Stimulated activated CD4-positive, alpha-beta T cell treated with anti-CD3 and anti-CD28 coated beads, Interleukin-2, amount 100 ng/mL, for 4 hours (primary cell): Measurements from ENCODE around the gene TSPAN31.

Source experiments
- DNase-seq: peaks from one replicate; pipeline ENCODE4 v3.0.0-alpha.2; 2020; ENCODE audit warnings: low read depth

The TSPAN31 gene

DNA sequence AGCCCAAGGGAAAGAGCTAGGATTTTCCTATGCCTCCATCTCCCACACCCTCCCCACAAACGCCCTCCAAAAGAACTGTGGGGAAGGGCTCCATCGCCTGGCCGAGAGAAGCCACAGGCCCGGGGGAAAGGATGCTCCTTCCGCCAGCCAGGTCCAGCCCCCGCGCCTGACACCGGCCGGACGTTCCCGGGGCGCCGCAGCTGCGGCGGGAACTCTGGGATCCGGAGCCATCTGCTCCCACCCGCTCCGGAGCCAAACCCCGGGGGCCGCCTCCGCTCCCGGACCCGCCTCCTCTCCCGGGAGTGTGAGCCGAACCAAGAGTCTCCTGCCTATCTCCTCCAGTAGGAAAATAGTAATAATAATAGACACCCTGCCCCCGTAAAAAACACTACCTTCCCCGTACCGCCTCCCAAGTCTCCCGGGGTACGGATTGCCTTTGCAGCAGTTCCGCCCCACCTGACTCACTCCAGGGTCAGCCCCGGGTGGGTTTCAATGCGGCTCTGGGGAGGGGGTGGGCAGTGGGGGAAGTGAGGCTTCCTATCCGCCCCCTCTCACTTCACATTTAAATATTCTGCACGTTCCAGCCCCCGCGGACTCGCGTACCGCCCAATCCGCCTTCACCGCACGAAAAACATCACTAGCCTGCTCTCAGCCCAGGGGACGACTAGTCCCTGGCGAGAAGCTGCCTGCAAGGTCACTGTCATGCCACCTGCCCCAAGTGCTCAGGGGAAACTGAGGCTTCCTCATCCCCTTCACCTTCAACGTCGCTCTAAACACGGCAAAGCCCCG is 8.7 kb upstream of the TSPAN31 start:
- DNase-seq: no peak

DNA sequence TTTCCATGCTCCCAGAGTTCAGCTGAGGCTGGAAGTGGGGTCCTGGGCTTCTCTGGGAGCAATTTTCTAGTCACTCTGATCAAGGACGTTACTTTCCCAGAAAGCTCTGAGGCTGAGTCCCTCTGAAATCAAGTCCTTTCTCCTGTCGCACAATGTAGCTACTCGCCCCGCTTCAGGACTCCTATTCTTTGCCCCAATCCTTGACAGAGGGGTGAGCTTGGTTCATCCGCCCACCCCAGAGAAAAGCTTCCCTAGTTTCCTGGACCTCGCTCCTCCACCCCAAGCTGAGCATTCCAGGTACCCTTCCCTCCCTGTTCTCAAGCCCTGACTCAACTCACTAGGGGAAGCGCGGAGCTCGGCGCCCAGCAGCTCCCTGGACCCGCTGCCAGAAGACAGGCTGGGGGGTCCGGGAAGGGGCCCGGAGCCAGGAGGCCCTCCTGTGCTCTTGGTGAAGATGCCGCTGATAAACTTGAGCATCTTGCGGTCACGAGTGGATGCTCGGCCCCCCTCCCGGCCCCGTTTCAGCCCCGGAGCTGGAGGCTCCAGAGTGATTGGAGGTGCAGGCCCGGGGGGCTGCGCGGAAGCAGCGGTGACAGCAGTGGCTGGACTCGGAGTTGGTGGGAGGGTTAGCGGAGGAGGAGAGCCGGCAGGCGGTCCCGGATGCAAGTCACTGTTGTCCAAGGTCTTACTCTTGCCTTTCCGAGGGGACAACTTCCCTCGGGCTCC is 7.9 kb upstream of the TSPAN31 start:
- no peak for DNase-seq

DNA sequence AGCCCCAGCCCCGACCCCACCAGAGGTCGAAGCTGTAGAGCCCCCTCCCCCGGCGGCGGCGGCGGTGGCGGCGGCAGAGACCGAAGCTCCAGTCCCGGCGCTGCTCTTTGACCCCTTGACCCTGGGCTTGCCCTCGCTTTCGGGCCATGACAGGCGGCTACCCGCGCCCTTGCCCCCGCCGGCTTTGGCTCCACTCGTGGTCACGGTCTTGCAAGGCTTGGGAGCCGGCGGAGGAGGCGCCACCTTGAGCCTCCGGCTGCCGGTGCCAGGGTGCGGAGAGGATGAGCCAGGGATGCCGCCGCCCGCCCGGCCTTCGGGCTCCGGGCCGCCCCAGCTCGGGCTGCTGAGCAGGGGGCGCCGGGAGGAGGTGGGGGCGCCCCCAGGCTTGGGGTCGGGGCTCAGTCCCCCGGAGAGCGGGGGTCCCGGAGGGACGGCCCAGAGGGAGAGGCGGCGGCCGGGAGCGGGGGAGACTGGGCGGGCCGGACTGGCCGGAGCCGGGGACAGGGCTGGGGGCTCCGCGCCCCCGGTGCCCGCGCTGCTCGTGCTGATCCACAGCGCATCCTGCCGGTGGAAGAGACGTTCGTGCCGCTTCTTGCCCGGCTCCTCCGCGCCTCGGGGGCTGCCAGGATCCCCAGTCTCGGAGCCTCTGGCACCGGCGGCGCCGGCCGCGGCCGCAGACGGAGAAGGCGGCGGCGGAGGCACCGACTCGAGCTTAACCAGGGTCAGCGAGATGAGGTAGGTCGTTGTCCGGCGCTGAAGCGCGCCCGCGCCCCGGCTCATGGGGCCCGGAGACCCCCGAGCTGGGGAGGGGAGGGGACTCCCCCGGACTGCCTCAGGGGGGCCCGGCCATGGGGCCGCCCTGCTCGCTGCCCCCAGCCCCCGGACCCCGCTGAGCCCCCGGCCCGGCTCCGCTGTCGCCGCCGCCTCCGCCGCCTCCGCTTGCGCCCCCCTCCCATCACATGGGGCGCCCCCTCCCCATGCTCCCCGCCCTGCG is 7.1 kb upstream of the TSPAN31 start:
- DNase-seq: no peak

DNA sequence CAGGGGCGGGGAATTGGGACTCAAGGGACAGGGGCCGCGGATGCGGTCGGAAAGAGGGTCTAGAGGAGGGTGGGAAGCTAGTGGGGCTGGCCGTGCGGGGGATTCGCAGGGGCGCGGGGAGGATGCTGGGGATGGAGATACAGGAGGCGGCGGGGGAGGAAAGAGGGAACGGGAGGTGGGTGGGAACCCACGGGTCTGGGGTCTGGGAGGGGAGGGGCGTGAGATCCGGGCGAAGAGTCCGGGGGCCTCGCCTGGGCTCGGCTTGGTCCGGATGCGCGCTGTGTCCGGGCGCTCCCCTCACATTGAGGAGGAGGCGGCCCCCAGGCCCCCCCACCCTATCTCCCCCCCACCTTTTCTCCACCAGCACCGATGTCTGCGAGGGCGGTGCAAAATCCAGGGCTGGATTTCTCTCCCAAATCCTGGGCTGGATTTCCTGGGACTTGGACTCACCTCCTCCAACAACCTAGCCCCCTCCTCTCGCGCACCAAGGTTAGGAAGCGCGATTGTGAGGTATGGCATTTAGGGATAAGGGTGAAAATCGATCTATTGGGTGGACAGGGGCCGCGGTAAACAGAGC is 6.1 kb upstream of the TSPAN31 start, which contains the start of gene AGAP2:
AGAP2 (minus strand) TSS at position 82 of the 577 bp plus-strand sequence. CDS start 496 bp downstream, outside the sequence.
- DNase-seq: no peak

DNA sequence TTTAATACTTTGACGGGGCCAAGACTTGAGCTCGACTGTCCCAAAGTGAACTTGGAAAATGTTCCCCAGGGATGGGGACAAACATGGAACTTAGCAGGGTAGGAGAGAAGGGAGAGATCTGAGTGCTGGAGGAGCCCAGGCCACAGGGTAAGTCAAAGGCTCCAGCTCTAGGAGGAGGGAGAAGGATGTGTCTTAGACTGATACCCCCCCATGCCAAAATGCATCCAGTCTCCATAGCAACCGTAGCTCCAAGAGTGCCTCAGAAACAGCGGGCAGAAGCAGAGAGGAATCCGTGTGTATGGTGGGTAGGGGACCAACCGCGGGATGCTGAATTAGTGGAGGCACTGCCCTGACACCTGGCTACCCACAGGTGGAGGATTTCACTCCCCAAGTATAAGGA is 5.5 kb upstream of the TSPAN31 start:
- no peak for DNase-seq

DNA sequence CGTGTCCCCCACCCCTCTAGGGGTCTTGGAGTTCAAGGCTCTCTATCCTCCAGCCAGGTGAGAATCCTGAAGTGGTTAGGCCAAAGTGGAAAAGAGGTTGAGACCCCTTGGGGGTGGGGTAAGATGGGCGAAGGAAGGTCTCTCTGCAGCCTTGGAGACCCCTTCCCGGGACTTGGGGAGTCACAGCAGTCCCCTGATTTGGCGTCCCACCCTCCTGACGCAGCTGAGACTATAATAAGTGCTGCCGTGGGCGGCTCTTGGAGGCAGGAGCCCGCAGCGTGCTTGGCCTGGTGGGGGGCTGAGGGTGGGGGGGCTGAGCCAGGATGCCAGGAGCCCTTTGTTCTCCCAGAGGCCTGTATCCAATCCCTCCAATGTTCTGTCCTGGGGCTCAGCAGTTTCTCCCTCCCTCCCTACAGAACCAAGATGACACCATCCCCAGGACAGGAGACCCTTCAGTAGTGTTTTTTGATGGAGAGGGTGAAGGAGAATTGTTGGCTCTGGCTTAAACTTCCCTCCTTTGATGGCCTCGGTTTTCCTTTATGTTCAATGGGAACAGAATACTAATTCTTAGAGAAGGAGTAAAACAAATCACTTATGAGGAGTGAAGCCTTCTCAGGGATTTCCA is 4.8 kb upstream of the TSPAN31 start:
- no peak for DNase-seq

DNA sequence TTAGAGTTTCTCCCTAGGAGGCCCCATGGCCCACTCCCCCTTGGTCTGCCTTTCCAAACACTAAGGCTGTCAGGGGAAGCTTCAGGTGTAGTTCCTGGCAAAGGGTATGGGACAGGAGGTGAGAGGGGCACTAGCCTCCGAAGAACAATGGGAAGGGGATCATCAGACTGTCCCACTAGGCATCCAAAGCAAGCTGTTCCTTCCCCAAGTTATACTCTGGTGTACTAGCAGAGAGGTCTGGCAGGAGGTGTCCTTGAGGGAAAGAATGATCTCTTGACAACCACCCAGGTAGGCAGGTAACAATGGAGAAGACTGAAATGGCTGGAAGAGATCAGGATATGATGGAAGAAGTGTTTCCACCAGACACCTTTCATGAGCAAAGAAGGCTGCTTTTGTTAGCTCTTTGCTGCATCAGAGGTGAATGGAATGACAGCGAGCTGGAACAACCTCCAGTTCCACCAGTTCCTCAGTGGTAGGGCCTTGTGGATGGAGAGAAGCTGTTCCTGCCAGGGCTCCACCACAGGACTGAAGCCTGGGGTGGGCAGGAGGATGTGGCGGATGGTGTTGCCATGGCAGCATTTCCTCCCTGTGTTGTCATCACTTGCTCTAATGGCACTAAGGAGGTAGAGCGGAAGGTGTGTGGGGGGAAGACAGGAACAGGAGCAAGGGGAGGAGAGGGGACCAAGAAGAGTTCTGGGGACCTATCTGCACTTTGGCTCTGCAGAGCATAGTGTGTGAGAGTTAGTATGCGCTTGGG is 4.0 kb upstream of the TSPAN31 start:
- peak; percentile 70 for DNase-seq

DNA sequence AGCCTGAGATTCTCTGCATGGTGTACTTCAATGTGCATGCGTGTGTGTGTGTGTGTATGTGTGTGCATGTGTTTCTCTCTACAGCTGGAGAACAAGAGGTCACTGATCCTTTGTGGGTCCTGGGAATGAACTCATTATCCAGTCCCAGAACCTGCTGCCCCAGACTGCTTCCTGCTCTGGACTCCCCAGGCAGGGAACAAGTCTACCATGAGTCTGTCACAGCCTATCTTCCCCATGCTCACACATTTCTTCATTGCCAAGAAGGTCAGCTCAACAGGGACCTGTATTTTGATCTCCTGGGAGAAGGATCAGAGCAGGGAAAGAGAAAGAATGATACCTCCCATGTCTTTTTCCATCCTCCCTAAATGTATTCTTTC is 3.4 kb upstream of the TSPAN31 start:
- DNase-seq: no peak

DNA sequence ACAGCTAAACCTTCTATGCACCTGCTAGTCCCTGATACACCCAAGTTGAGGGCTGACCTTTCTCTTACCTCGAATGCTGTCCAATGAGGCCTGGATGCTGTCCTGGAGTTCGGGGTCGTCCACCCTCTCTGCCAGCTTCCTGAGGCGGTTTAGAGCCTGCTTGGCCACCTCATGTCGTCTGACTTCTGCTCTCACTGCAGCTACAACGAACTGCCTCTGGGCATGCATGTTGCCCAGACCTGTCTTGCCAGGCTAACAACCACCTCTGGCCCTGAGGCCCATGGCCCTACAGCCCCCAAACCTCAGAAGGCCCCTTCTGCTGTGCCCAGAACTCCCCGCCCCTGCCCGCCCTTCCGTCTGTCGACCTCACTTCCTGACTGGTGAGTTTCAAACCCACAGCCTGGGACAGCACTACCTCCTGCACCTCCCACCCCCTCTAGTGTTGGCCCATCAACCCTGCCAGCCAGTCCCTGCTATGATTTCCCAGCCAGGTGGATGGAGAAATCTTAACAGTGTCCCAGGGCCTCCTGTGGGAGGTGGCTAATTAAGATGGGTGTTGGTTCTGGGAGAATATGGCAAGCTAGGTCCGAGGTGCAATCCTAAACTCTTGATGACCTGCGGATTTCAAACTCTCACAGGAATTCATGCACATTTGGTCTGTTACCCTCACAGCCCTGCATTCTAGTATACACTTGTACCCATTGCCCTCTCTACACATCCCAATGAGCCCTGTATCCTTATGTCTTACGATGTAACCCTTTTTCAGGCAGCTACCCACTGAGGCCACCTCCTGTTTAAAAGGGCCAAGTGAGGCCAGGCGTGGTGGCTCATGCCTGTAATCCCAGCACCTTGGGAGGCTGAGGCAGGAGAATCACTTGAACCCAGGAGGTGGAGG is 2.7 kb upstream of the TSPAN31 start:
- DNase-seq: peak; percentile 72

DNA sequence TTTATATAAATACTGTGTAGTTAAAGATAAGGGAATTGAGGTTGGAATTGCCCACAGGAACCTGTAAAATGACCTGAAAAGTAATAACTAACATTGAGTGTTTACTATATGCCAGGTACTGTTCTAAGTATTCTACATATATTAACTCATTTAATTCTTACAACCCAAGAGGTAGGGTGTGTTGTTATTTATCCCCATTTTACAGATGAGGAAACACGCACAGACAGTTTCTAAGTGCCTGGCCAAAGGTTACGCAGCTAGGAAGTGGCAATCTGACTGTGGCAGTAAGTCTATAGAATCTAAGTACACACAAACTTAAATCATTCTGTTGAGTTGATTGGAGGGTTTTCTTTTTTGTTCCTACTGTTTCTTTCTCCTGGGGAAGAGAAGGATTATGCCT is 1.1 kb upstream of the TSPAN31 start:
- DNase-seq: no peak

DNA sequence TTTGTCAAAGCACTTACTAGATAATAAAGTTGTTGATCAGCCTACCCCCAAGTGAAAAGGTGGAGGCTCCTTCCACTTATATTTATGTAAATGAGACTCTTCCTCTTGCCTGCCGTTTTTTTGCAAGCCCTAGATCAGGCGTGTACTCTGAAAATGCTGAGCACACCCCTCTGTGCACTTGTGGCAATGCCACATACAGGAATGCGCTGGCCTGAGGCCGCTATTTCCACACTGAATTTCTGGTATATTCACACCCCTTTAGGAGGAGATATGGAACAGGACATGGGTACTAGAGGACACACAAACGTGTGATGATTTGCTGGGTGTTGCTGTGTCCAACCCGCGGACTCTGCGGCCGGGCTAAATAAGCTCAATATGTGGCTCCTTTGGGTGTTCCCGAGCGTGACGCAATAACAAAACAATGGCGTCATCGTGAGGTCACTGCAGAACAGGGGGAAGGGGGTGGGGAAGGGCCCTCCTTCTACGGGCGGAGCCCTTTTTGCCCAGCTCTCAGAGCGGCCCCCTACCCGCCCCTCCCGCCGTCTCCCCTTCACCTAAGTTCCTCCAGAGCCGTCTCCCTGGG is 554 bp upstream of the TSPAN31 start:
- DNase-seq: peak; percentile 51

DNA sequence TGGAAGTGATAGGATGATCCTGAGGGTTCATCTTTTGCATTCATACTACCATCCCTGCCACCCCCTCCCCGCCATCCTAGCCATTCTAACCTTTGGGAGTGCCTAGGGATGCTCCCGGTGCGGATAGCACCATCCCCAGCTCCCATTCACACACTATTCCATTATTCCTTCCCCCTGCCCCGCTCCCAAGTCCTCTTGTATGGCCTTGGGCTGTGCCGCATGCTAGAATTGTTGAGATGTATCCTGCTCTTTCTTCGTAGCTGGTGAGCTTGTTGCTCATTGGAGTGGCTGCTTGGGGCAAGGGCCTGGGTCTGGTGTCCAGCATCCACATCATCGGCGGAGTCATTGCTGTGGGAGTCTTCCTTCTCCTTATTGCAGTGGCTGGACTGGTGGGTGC is 644 bp downstream of the TSPAN31 start:
- no peak for DNase-seq

DNA sequence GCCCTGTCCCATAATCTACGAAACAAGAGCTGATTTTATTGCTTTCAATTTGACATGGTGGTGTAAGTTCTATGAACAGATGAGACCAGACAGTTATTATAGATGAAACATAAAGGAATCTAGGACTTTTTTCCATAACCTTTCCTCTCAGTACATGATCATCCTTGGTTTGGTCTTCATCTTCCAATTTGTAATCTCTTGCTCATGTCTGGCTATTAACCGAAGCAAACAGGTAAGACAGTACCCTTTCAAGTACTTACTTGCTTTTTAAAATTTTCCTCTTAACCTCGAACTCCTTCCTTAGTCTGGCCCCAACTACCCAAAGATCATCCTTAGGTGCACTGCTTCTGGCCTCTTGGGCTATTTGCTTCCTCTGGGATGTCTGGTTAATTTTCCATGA is 1.2 kb downstream of the TSPAN31 start:
- DNase-seq: no peak

DNA sequence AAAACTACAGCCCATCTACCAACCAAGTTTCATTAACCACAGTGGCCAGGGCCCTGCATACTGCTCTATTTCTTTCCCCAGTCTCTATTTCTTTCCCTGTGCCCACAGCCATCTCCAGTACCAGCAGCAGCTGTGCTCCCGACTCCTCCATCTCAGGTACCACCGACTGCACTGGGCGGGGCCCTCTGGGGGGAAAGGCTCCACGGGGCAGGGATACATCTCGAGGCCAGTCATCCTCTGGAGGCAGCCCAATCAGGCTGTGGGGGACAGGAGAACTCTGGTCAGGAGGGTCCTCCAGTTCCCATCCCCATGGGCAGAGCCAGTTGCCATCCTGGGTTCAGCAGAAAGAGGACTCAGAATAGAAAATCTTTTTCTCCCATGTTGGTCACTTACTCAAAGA is 4.2 kb downstream of the TSPAN31 start:
- no peak for DNase-seq

DNA sequence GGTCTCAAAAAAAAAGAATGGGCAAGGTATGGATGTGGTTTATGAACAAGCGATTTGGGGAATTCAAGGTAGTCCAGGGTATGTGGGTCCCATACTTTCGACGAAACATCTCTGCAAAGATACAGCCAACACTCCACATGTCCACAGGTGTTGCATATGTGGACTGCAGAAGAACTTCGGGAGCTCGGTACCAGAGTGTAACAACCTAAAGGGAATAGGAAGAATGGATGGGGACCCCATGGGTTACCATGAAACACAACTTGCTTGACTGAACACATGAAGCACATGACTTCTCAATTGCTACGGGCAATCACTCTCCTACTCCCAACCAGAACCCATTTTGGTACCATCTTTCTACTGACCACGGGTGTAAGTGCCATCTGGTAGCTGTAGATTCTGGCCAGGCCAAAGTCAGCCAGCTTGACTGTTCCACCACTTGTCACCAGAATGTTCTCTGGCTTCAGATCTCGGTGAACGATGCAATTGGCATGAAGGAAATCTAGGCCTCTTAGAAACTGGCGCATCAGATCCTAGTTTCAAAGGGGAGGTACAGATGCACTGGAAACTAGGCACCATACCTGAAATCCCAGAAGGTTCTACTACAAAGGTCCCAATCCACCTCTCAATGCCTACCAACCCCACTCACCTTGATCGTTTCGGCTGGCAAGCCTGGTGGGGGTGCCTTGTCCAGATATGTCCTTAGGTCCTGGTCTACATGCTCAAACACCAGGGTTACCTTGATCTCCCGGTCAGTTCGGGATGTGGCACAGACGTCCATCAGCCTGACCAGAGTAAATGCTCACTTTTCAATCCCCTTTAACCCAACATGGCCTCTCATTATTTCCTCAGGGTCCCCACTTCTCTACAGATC is 6.0 kb downstream of the TSPAN31 start:
- no peak for DNase-seq

DNA sequence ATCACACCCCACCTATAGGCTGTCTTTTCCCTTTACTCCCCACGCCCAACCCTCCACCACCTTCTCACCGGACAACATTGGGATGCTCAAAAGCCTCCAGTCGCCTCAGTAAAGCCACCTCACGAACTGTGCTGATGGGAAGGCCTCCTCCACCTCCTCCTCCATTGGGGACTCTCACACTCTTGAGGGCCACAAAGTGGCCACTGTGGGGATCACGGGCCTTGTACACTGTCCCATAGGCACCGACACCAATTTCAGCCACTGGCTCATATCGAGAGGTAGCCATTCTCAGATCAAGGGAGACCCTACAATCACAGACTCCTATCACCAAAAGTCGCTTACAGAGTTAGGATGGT is 6.6 kb downstream of the TSPAN31 start:
- DNase-seq: no peak

DNA sequence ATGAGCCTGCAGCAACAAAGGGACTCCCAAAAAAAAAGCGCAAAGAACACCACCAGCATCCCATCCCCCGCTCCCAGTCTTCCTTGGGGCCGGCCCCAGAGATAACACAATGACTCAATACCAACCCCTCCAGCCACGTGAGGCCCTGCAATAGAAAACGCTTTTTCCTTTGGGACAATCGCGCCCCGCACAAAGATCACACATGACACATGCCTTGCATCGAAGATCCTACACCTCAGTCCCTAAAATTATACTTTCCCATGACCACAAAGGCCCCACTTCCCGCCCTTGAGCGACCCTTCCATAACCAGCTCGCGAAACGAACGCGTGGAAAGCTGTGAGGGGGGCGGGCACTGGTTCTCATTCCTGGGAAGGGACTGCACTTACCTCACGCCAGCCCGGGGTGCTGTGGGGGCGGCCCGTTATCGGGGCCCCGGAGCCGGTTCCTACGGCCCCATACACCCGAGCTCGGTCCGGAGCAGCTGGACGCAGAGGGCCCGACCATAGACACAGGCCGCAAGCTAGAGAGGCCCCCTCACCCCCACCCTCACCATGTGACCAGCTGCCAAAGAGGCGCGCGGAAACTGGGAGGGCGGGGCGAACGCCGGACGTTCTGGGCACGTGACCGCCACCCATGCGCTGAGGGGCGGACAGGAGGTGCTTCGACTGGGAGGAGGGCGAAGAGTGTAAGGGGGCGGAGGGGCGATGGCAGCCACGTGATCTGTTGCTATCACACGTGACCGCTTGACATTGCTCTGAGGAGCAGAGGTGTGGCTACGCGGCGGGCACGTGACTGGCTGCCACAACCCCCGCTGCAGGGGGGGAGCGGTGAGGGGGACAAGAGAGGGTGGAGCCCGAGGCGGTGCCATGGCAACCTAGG is 7.2 kb downstream of the TSPAN31 start, which contains the start of gene CDK4:
CDK4 (minus strand) TSS at position 523 of the 880 bp plus-strand sequence. CDS start 593 bp downstream, outside the sequence.
- peak; percentile 97 for DNase-seq
